Measurements from ENCODE around the gene HSF2BP.

GRCh38 chr21:43572446-43572845 lies 86.8 kb downstream of the HSF2BP start:
- TF ChIP-seq CTCF (IDR thresholded peaks at IDR 0.05) (no peak), RCOR1 (IDR thresholded peaks at IDR 0.05; ENCODE audit: low read length) (no peak), TCF12 (IDR thresholded peaks at IDR 0.05) (no peak)
